Superior temporal gyrus (tissue), 1 donor: ENCODE data around the gene S100P.
"Not testable (repeated sequence)": the region's sequence is repeated elsewhere in the genome, so short reads cannot be mapped to it uniquely, and the experiment has no call there.

ENCODE experiments used
- DNase-seq: peaks from one replicate; pipeline ENCODE4 v3.0.0-alpha.2; 2016; ENCODE audit errors: extremely low spot score

S100P gene

DNA sequence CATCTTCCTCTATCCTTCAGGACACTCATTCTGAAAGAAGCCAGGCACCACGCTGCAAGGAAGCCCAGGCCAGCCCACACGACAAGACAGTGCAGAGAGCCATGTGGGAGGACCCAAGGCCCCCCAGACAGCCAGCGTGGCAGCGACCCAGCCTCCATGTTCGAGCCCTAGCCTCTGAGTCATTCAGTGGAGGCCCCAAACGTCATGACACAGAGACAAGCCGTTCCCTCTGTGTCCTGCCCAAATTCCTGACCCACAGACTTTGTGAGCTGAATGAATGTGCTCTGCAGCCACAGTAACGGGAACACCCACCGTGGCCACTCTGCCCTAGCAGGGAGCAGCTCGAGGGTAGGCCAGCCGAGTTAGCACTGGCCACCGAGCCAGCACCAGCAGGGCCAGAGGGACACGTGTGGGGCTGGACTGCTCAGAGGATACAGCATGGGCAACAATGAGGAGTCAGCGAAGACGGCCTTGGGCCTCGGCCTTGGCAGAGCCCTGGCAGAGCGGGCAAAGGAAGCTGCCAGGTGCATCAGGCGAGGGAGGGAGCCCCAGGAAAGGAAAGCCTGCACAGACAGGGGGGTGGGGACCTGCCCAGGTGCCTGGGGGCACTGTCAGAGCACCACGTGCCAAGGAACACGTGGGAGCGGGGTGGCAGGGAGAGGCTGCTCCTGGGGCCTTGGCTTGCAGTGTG, 30.9 kb downstream of the S100P start:
- no peak for DNase-seq

DNA sequence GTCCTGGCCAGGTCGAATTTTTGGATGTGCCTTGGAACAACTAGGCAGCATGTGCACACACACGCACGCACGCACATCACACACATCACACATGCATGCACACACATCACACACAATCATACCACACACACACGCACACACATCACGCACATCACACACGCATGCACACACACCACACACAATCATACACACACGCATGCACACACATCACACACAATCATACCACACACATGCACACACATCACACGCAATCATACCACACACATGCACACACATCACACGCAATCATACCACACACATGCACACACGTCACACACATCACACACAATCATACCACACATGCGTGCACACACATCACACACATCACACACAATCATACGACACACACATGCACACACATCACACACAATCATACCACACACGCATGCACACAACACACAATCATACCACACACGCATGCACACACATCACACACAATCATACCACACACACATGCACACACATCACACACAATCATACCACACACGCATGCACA, 31.8 kb downstream of the S100P start:
- DNase-seq = not testable (repeated sequence)

DNA sequence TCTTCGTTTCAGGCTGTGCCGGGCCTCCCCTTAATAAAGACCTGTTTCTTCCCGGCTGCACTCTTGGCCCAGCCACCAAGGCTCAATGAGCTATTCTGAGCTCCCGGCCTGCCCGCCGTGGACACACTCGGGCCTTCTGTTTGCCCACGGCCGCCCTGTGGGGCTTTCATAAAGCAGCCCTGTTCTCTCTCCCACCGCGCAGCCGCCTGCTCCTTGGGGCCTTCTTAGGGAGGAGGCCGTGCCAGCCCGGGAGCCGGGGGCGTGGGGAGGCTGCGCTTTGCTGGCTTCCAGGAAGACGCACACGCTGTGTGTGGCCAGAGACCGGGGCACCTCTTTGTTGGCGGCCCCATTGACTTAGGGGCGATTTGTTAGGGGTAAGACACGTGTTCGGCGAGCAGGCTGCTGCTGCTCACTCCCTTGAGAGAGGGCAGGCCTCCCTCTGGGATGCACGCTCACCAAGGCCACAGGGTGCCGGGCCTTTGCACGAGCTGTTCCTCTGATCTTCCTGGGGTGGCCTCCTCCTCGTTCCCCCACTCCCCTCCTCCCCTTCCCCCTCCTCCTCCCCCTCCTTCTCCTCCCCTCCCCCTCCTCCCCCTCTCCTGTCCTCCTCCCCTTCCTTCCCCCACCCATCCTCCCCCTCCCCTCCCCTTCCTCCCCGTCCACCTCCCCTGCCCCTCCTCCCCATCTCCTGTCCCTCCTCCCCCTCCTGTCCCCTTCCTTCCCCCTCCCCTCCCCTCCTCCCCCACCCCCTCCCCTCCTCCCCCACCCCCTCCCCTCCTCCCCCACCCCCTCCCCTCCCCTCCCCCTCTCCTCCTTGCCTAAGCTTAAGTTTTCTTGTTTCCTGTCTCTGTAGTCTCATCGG, 33.6 kb downstream of the S100P start:
- DNase-seq = peak; percentile 87

DNA sequence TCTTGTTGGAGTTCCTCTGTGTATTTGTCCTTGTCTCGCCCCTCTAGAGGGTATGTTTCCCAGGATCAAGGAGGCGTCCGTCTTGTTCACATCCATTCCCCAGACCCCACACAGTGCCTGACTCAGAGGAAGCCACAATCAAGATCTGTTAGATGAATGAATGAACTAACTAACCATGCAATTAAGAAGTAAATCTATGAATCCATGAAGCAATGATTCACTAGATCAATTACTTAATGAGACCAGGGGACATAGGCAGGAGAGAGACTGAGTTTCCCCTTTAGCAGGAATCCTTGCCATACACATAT, 34.2 kb downstream of the S100P start:
- DNase-seq = peak; percentile 21

DNA sequence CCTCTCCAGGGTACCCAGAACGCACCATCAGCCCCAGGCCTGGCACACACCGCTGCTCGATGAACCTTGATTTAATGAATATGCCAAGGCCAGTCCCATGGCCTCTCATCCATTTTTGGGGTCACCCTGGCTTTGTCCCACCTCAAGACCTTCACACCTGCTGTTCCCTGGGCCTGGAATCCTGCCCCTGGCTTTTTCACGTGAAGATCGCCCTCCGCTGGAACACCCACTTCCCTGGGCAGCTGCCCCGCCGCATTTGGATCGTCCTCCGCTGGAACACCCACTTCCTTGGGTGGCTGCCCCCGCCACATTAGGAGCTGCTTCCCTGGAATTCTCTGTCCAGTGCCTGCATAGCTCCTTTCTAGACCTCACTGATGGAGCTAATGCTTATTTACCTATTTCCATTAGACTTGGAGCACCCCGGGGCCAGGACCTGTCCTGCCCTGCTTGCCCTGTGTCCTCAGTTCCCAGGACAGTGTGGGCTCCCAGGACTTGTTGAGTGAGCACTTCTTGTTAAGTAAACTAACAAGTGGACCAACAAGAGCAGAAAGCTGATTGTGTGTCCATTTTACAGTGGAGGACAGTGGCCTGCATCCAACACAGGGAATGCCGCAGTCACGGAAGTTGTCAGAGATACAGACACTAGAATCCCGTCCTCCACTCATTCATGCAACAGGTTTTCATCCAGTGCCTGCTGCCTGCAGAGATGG, 34.8 kb downstream of the S100P start:
- DNase-seq = no peak

DNA sequence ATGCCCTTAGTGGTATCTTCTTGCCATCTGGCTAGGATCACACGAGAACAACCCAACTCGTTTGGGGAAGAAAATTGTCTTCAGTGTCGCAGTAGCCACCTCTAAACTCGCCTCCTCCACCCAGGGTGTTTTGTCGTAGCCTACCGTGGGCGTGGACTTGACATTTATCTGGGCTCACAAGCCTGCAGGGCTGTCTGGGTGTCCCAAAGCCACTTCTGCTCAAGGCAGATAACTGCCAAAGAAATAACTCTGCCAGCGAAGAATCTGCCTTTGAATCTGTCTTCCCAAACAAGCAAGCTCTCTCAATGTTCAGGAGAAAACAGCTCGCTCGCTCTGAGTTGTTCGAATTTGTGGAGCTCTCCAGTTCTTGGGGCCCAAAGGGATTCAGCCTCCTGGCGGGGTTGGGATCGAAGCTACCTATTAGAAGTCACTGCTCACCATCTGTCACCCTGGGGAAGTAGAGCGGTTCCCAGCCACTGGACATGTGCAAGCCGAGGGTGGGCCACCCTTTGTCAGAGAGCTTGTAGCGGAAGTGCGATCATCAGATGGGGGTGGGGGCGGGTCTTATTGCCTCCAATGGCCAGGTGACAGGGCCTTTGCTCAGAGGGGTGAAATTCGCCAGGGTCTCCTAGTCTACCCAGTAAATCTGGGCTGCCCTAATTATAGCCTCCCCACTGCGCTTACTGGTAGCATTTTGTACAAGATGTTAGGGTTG, 37.1 kb downstream of the S100P start:
- DNase-seq = peak; percentile 63

DNA sequence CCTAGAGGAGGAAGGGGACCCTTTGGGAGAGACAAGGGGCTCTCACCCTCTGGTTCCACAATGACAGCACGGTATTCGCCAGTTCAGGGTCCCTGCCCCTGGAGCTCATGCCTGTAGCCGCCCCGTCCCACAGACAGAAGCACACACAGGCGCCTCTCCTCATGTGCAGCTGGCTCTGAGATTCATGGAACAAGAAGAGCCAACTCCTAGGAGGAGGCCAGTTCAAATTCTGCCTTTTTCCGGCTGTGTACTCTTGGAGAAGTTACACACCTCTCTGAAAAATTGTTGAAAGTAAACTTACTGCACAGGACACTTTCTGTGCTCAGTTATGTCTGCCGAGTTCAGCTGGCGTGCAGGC, 37.6 kb downstream of the S100P start:
- DNase-seq = no peak

DNA sequence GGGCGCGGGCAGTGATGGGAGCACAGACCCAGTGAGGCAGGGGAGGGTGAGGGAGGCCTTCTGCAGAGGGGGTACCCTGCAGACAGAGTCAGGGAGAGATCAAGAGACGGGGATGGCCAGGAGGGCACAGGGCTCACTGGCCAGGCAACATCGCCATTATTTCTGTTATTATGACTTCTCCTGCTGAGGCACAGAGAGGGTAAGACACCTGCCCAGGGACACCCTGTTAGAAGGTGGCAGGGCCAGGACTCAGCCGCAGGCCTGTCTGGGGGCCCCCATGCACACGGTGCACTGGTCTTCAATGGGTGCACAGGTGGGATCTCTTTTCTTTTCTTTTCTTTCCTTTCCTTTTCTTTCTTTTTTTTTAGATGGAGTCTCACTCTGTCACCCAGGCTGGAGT, 38.1 kb downstream of the S100P start:
- DNase-seq = no peak

DNA sequence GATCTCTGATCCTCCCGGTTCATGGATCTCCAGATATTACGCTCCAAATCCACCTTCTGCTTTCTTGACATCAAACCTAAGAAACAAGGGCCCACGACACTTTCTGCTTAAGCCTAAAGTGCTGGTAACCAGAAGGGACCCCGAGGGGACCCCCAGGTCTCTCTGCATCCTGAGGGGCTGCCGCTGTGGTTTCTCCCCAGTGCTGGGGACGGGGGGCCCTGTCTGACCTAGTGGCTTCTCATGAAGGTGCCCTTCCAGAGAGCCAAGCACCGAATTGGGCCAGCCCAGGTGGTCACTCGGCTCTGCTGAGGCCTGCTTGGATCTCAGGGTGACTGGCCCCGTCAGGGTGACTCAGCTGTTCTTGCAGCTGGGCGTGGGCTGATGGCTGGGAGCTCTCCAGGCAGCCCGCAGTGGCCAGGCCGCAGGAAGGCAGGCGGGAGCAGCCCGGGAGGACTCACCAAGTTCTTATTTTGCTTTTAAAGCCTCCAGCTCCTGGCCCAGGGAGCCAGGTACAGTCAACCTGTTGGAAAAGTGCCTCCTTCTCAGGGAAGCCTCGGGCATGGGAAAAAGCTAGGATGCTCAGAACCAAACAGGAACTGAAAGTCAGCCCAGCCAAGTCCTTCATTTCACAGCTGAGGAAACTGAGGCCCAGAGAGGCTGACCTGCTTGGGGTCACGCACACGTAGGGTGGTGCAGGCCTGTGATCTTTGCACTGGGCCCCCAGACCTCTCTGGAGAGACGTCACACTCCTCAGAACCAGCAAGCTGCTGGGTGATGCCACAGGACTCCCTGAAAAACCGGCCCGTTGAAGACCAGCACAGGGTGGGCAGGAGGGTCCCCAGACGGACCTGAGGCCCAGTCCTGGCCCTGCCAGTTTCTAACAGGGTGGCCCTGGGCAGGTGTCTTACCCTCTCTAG, 39.0 kb downstream of the S100P start:
- peak; percentile 75 for DNase-seq

DNA sequence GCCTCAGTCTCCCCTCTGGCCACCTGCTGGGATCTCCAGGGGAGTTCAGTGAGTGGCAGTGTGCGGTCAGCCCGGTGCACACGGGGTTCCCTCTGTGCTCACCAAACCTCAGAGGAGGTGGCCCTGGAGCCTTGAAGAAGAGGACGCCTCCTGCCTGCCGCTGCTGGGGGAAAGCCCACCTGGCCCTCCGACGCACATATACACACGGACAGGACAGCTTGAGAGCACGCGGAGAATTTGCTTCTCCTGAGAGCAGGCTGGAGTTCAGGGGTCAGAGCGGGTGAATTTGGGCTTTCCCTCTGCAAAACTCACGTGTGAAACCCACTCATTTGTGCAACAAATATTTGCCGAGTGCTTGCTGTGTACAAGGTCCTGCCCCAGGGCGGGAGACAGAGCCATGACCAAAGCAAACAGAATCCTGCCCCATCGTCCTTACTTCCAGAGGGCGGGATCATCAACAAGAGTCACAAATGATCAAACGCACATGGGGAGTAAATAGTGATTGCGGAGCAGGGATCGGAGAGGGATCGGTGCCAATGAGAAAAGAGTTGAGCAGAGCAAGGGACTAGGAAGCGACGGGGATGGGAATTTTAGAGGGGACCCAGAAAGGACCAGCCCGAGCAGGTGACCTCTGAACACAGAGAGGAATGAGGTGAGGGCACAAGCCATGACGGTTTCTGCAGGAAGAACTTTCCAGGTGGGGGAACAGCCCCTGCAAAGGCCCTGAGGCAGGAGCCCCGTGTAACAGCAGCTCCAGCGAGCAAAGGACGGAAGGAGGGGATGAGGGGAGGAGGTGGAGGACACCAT, 39.9 kb downstream of the S100P start:
- DNase-seq = no peak

DNA sequence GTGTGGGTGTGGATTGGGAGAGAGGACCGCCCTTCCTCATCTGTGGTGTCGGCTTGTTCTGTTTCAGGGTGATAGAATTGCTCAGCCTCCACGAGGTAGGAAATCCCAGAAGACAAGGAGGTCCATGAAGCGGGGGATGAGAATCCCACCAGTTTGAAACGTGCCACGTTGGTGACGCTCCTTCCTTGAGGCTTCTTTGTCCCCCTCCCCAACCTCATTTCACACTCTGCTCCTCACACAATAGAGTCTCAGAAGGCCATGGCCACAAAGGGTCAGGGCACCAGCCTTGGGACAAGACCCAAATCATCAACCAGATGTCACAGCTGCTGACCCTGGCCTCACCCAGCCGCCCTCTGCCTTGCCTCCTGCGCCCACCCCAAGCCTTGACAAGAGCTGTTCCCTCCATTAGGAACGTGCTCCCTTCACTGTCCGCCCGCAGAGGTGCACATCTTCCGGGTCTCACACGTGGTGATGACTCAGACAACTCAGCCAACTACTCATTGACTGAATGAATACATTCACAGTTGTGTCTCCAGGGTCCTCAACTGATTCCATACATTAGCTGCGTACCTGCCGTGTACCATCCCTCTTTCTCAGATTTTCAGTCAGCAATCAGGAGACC, 40.6 kb downstream of the S100P start:
- no peak for DNase-seq

DNA sequence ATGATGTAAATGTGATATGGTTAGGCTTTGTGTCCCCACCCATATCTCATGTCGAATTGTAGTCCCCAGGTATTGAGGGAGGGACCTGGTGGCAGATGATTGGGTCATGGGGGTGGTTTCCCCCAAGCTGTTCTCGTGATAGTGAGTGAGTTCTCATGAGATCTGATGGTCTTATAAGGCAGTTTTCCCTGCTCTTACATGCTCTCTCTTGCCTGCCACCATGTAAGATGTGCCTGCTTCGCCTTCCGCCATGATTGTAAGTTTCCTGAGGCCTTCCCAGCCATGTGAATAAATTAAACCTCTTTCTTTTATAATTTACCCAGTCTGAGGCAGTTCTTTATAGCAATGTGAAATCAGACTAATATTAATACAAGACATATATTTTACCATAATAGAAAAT, 46.2 kb downstream of the S100P start:
- DNase-seq = no peak

DNA sequence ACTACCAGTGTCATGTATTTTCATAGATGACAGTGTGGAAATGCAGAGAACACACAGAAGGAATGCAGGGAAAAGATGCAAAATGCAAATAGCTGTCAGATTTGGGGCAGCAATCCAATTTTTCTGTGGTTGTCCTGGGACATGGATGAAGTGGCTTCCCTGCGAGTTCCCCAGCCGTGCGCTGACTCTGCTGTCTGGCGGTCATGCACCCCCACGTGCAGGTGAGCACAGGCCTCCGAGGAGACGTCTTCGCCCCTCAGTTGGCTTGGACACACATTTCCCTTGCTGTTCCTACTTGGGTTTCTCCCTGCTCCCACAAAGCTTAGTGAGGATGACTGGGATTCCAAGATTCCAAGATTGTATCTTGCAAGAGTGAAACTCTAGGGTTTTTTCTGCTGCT, 46.7 kb downstream of the S100P start:
- no peak for DNase-seq

DNA sequence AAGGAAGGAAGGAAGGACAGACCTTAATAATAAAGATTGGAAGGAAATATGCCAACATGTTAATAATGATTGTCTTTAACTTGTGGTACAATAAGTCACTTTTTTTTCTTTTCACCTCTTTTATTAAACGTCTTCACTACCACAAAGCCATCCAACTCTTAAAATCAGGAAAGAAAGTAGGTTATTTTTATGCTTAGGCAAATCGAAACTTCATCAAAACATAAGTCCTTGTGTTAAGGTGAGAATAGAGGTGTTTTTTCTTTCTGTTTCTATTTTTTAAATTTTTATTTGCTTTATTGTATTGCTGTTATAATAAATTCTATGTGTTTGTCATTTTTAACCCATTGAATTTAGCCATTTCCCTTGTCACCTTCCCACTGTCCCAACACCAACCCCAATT, 48.8 kb downstream of the S100P start:
- DNase-seq = no peak

DNA sequence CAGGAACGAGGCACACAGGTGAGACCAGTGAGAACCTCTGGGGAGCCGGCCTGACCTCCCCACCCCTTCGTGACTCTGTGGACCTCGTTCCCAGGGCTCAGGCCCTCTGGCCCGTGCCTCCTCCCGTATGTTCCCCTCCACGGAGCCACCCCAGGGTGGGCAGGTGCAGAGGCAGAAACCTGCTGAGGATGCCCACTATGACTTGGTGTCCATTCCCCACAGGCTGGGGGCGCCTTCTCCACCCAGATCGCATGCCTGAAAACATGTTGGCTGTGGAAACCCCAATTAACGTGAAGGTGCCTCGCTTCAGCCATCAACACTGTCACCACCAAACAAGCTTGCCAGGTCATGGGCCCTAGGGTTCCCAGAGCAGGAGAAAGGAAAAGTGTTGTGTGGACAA, 49.3 kb downstream of the S100P start:
- DNase-seq = no peak
